Uterus (tissue), 2 donors: Measurements from ENCODE around the gene GPR55.

ENCODE experiments used
- CTCF ChIP-seq, 4 experiments: fragments of 200-600 bp in 2 of 4; fragments of 450-650 bp in 2 of 4; sonication (generic) in 2 of 4; IDR thresholded peaks; one replicate each; pipeline ENCODE4 v1.5.1; 2016 to 2019; ENCODE audit warnings: antibody characterized with exemption in 4 of 4, mild to moderate bottlenecking in 2 of 4, moderate library complexity in 1 of 4
- POLR2A ChIP-seq, 2 donors: fragments of 450-650 bp; IDR thresholded peaks; one replicate each; pipeline ENCODE4 v1.6.1; 2016; ENCODE audit warnings: antibody characterized with exemption in 2 of 2, mild to moderate bottlenecking in 1 of 2, moderate library complexity in 1 of 2

- TF ChIP-seq CTCF (IDR thresholded peaks at IDR 0.05) (no peak), POLR2A (IDR thresholded peaks at IDR 0.05) (no peak)
Observed at GRCh38 chr2:230886206-230886605, 38.8 kb downstream of the GPR55 start.
